GM18867 (cell line): ENCODE measurements around the gene VOPP1.
"Not testable (repeated sequence)": the region's sequence is repeated elsewhere in the genome, so short reads cannot be mapped to it uniquely, and the experiment has no call there.

Experiments
- ATAC-seq: cut with Tn5 transposase; IDR thresholded peaks from one replicate; pipeline ENCODE4 v1.9.1; 2021; ENCODE audit warnings: mild to moderate bottlenecking, moderate library complexity; ENCODE audit not compliant: unreplicated experiment

The VOPP1 gene

GRCh38 chr7:55473932-55474331 is 98.4 kb downstream of the VOPP1 start:
- ATAC-seq = no peak

GRCh38 chr7:55472928-55473725 is 99.2 kb downstream of the VOPP1 start:
- ATAC-seq = no peak

- not testable (repeated sequence) for ATAC-seq
Observed at GRCh38 chr7:55472406-55472805, 99.9 kb downstream of the VOPP1 start.

GRCh38 chr7:55471594-55471993 is 100.7 kb downstream of the VOPP1 start:
- not testable (repeated sequence) for ATAC-seq

GRCh38 chr7:55470261-55470660 is 102.0 kb downstream of the VOPP1 start:
- no peak for ATAC-seq

GRCh38 chr7:55469721-55470120 is 102.6 kb downstream of the VOPP1 start:
- no peak for ATAC-seq

- no peak for ATAC-seq
Observed at GRCh38 chr7:55469271-55469681, 103.0 kb downstream of the VOPP1 start.

GRCh38 chr7:55468495-55468894 is 103.8 kb downstream of the VOPP1 start:
- no peak for ATAC-seq

GRCh38 chr7:55467047-55467593 is 105.2 kb downstream of the VOPP1 start:
- ATAC-seq = no peak

GRCh38 chr7:55465691-55466090 is 106.6 kb downstream of the VOPP1 start:
- no peak for ATAC-seq

- ATAC-seq = no peak
Observed at GRCh38 chr7:55464422-55464821, 107.9 kb downstream of the VOPP1 start.

GRCh38 chr7:55463686-55464262 is 108.5 kb downstream of the VOPP1 start:
- ATAC-seq = no peak

GRCh38 chr7:55458351-55458750 is 114.0 kb downstream of the VOPP1 start:
- no peak for ATAC-seq

GRCh38 chr7:55457801-55458200 is 114.5 kb downstream of the VOPP1 start:
- no peak for ATAC-seq

GRCh38 chr7:55452971-55453370 is 119.3 kb downstream of the VOPP1 start:
- no peak for ATAC-seq

- ATAC-seq = no peak
Observed at GRCh38 chr7:55449992-55450535, 122.2 kb downstream of the VOPP1 start.

- ATAC-seq = no peak
Observed at GRCh38 chr7:55449205-55449991, 122.9 kb downstream of the VOPP1 start.

GRCh38 chr7:55448526-55448925 is 123.8 kb downstream of the VOPP1 start:
- ATAC-seq = no peak

GRCh38 chr7:55444786-55445185 is 127.5 kb downstream of the VOPP1 start:
- ATAC-seq = no peak

GRCh38 chr7:55441774-55442522 is 130.4 kb downstream of the VOPP1 start:
- no peak for ATAC-seq
